UCSD-AML1 (cell line): Measurements from ENCODE around the gene P4HB.
"Not testable (repeated sequence)": the region's sequence is repeated elsewhere in the genome, so short reads cannot be mapped to it uniquely, and the experiment has no call there.

Experiments used
- DNase-seq: peaks from one replicate; lab custom pipeline; 2025; ENCODE audit not compliant: unreplicated experiment; lab: John Stamatoyannopoulos, UW

P4HB gene

GRCh38 chr17:81849457-81849856 lies 10.9 kb downstream of the P4HB start:
- DNase-seq: no peak

DNA sequence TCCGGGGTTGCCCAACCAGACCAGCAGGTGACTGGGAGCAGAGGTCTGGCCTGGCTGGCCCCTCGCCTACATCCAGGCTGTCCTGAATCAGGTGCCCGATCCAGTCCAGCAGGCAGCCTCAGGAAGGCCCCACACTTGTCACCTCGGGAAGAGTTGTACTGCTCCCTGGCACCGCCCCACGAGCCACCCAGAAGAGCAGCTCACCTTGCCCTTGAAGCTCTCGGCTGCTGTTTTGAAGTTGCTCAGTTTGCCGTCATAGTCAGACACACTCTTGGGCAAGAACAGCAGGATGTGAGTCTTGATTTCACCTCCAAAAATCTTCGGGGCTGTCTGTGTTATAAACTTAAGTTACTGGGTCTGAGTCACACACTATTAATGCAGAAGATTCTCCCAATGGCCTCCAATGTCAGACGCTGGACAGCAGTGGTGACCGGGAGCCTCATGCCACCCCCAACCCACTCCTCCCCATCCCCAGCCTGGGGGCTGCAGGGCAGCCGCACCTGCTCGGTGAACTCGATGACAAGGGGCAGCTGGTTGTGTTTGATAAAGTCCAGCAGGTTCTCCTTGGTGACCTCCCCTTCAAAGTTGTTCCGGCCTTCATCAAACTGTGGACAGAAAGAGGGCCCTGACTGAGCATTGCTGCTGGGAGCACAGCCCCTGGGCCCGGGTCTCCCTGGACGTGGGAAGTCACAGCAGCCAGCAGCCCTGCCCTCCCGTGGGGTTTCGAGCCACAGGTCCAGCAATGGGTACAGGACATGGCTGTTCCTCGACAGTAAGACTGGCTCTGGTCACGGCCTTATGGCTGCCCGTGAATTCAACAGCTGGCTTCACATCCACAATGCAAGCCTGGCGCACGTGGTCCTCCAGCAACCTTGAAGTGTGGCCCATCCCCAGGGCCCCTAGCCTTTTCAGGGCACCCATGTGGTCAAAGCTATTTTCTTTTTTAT lies 13.3 kb downstream of the P4HB start:
- no peak for DNase-seq

DNA sequence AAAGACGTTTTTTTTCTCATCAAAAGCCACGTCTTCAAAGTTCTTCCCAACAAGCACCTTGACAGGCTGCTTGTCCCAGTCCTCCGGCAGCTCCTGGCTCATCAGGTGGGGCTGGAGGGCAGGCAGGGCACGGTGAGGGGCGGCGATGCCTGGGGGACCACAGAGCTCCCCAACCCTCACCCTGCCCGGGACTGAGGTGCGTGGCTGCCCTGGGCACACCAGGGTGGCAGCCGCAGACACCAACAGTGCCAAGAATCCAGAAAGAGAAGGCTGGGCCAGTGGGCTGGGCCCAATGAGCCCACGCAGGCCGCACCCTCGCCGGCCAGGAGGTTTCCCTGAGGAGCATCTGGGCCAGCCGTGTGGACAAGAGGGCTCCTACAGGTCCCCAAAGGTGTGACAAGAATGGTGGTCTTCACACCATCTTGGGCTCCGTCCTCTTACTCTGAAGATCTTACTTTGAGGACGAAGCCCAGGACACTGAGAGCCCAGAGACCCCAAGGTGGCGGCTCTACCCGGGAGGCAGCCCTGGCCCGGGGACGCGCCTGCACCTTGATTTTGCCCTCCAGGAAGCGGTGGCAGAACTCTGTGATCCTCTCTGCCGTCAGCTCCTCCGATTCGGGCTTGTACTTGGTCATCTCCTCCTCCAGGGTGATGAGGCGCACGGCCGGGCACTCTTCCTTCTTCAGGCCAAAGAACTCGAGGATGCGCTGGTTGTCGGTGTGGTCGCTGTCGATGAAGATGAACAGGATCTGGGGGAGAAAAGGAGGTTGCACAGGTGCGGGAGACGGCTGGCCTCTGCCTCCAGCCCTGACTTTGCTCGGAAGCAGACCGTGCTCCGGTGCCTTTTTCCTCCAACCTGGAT lies 14.2 kb downstream of the P4HB start:
- DNase-seq: no peak

DNA sequence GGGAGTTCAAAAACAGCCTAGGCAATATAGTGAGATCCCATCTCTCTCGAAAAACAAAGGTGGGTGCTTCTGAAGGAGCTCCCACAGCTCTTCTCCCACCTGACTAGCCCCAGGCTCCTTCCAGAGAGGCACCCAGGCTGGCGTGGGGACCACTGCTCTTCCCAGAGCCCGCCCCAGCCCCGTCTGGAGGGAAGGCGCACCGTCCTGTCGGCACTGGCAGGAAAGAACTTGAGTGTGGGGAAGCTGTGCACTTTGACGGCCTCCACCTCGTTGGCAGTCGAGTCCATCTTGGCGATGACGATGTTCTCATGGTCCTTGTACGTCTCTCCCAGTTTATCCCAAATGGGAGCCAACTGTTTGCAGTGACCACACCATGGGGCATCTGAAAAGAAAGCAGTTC lies 15.0 kb downstream of the P4HB start:
- DNase-seq: no peak

DNA sequence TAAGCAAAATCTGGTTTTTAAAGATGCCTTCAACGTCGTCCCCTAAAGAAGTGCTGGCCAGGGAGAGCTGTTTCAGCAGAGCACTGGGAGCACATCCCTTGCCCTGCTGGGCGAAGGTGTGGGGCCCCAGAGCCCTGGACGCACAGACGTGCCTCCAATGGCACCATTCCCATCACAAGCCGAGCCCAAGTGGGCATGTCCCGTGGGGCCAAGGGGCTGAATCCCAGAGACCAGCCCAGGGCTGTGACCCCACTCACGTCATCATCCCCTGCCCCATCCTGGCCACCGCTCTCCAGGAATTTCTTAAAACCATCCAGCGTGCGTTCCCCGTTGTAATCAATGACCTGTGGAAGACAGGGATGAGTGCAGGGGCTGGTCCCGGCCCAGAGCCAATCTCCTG lies 15.4 kb downstream of the P4HB start:
- no peak for DNase-seq

GRCh38 chr17:81844327-81844851 lies 15.9 kb downstream of the P4HB start:
- DNase-seq: no peak

DNA sequence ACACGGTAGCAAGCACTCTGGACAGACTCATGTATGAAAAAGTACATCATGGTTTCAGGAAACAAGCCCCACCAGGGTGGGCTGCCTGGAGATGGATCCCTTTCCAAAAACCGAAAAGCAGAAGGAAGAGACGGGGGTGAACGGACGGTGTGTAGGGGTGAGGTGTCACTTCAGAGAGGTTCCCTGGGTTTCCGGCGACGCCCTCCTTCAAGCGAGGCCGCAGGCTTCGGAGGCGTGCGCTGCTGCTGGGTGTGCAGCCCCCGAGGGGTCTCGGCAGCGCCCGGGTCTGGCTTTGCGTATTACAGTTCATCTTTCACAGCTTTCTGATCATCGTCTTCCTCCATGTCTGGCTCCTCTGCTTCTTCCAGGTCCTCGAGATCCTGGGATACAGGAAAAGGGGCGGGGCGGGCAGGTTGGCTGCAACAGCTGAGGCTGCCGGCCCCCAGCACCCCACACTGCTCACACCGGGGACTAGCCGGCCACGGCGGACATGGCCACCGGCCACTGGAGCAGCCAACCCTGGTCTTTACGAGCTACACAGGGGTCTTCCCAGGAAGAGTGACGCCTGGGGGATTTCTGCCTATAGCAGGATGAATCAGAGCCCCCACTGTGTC lies 16.5 kb downstream of the P4HB start:
- no peak for DNase-seq

- no peak for DNase-seq
Observed at GRCh38 chr17:81842725-81843504, 17.4 kb downstream of the P4HB start.

- DNase-seq: no peak
Observed at GRCh38 chr17:81842378-81842724, 18.0 kb downstream of the P4HB start.

- no peak for DNase-seq
Observed at GRCh38 chr17:81841866-81842265, 18.5 kb downstream of the P4HB start.

- no peak for DNase-seq
Observed at GRCh38 chr17:81840826-81841778, 19.2 kb downstream of the P4HB start.

GRCh38 chr17:81840059-81840458 lies 20.3 kb downstream of the P4HB start:
- not testable (repeated sequence) for DNase-seq

DNA sequence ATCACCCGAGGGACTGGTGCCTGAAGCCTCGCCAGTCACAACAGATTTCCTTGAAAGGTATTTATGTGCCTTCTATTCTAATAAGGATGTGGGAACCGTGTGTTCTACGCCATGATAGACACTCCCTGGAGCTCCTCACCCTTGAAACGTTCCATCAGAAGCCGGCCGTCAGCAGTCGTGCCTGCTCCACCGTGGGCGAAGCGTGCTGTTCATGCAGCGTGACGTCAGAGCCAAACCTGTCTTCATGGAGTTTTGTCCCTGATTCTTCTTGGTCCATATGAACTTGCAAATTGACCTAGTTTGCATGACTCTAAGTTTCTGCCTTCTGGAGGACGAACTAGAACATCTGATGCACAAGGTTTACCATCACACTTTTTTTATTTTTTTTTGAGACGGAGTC lies 21.0 kb downstream of the P4HB start:
- no peak for DNase-seq

GRCh38 chr17:81838753-81839255 lies 21.5 kb downstream of the P4HB start:
- no peak for DNase-seq

GRCh38 chr17:81837641-81838040 lies 22.7 kb downstream of the P4HB start:
- DNase-seq: no peak

DNA sequence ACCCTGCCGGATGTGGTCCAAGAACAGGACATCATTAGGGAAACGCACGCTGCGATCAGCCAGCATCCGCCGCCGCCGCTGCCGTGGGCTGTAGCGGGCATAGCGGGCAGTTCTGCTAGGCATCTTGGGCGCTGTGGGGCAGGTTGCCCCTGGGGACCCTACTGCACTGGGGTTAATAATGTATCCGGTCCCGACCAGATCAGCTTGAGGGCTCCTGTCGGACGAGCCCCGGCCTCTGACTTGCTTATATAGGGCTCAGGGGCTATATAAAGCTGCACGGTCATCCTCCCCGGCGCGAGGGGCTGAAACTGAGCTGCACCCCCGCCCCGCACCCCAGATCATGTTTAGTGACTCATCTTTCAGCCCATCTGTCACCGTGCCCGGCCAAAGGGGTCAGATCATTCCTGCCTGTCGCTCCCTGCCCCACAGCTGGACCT lies 25.5 kb downstream of the P4HB start, which contains the start of gene PPP1R27:
PPP1R27 (minus strand) TSS at position 220 of the 437 bp plus-strand sequence; CDS start at position 123, 97 bp downstream.
- DNase-seq: no peak

DNA sequence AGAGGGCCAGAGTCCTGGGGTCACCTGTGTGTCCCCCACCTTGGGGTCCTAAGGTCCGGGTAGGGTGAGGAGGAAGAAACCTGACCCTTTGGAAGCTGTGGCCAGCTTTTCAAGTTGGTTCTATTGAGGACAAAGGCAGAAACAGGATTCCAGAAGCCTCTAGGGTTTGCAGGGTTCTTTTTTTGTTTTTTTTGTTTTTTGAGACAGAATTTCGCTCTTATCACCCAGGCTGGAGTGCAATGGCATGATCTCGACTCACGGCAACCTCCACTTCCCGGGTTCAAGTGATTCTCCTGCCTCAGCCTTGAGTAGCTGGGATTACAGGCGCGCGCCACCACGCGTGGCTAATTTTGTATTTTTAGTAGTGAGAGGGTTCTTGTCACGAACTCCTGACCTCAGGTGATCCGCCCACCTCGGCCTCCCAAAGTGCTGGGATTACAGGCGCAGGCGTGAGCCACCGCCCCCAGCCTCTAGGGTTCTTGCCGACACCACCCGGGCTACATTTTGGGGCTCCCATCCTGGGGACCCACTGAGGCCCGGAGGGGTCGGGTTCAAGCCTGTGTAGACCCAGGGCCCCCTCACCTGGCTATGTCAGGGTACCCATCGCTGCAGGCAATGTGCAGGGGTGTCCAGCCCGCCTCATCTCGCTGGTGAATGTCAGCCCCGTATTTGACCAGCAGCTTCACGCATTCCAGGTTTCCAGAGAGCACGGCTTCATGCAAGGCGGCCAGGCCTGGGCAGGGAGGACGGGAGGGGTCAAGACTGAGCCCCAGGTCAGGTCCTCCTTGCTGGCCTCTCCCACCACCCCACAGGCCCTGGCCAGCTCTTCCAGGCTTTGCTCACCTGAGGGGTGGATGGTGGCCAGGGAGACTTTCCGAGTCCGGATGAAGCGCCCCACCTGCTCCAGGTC lies 26.2 kb downstream of the P4HB start:
- DNase-seq: no peak
